Panc1 (cell line): ENCODE results near the gene TBC1D16.

Experiments used
- CTCF ChIP-seq: fragments of 450-650 bp; IDR thresholded peaks from 2 replicates; pipeline ENCODE4 v1.5.1; 2017; ENCODE audit warnings: mild to moderate bottlenecking
- POLR2AphosphoS5 ChIP-seq: IDR thresholded peaks from 2 replicates; pipeline ENCODE4 v1.6.1; 2012; ENCODE audit warnings: mild to moderate bottlenecking, low read depth, low read length, moderate library complexity

- no peak for TF ChIP-seq CTCF
- TF ChIP-seq POLR2AphosphoS5, result no peak
Measured at GRCh38 chr17:80006811-80007752, 28.6 kb downstream of the TBC1D16 start.
